BLaER1 (cell line): ENCODE results near the gene TIMM44.
A peak's percentile ranks its signal among the peaks of the same experiment; 100 is the strongest.

ENCODE experiments used
- H3K27ac ChIP-seq: shearing (Covaris generic); formaldehyde crosslinking; 2 replicates; pipeline ENCODE4 v1.8.1; 2022
- H3K27me3 ChIP-seq: shearing (Covaris generic); formaldehyde crosslinking; 2 replicates; pipeline ENCODE4 v1.8.1; 2022
- H3K36me3 ChIP-seq: shearing (Covaris generic); formaldehyde crosslinking; 2 replicates; pipeline ENCODE4 v1.8.1; 2022
- H3K4me1 ChIP-seq: shearing (Covaris generic); formaldehyde crosslinking; 2 replicates; pipeline ENCODE4 v1.8.1; 2022
- H3K4me2 ChIP-seq: shearing (Covaris generic); formaldehyde crosslinking; 2 replicates; pipeline ENCODE4 v1.8.1; 2022
- H3K4me3 ChIP-seq: shearing (Covaris generic); formaldehyde crosslinking; 2 replicates; pipeline ENCODE4 v1.8.1; 2022
- H3K9ac ChIP-seq: shearing (Covaris generic); formaldehyde crosslinking; 2 replicates; pipeline ENCODE4 v1.8.1; 2022
- H3K9me3 ChIP-seq: shearing (Covaris generic); formaldehyde crosslinking; 2 replicates; pipeline ENCODE4 v1.8.1; 2022
- H4K20me1 ChIP-seq: shearing (Covaris generic); formaldehyde crosslinking; 2 replicates; pipeline ENCODE4 v1.8.1; 2022
- Cebpa-rat ChIP-seq: shearing (Covaris generic); IDR thresholded peaks from 2 replicates; pipeline ENCODE4 v1.8.1; 2022

TIMM44 gene

GRCh38 chr19:7881910-7882309, 61.6 kb downstream of the TIMM44 start:
- no peak overlapping the region for H3K4me2 ChIP-seq

DNA sequence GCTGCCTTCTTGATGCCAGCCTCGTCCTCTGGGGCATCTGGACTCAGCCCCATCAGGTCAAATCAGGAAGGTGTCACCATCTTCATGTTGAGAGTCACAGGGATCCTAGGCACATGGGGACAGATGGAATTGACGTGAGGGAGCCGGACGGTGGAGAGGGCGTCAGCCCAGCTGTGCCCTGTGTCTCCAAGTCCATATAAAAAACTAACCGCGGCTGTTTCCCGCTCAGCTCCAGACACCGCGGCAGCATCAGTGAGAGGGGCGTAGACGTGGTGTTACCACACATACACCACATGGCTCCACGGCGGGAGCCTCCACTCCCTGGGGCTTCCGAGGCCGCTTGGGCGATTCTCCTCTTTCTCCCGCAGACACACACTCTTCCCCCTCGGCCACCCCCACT, 63.6 kb downstream of the TIMM44 start:
- Histone ChIP-seq H3K36me3 (no peaks in the 10 kb centered on the region), H3K4me3 (no peak overlapping the region), H3K27ac (no peak overlapping the region), H3K9ac (no peak overlapping the region), H3K4me1 (peaks cover 34% of the 10 kb centered on the region), H4K20me1 (no peaks in the 10 kb centered on the region), H3K27me3 (no peaks in the 10 kb centered on the region), H3K9me3 (no peaks in the 10 kb centered on the region), H3K4me2 (peak overlapping the region; percentile 52; the same call in 1 of the 2 replicates)
- TF ChIP-seq Cebpa-rat = no peak

More at GRCh38 chr19:7881910-7882309, 61.6 kb downstream of the TIMM44 start:
- Histone ChIP-seq H3K9ac (no peak overlapping the region), H3K36me3 (no peaks in the 10 kb centered on the region), H3K27ac (no peak overlapping the region), H3K27me3 (no peaks in the 10 kb centered on the region), H3K9me3 (no peaks in the 10 kb centered on the region), H3K4me1 (peaks cover 28% of the 10 kb centered on the region), H4K20me1 (no peaks in the 10 kb centered on the region), H3K4me3 (no peak overlapping the region)
- no peak for TF ChIP-seq Cebpa-rat

- peak overlapping the region; percentile 63 for H3K27ac ChIP-seq
- H3K4me2 ChIP-seq = peak overlapping the region; percentile 52
- H3K9me3 ChIP-seq = no peaks in the 10 kb centered on the region
Measured at GRCh38 chr19:7879111-7879807, 64.2 kb downstream of the TIMM44 start.

GRCh38 chr19:7877249-7877836, 66.1 kb downstream of the TIMM44 start:
- H3K9ac ChIP-seq = no peak overlapping the region
- H4K20me1 ChIP-seq = peaks cover 10% of the 10 kb centered on the region
- H3K36me3 ChIP-seq = no peaks in the 10 kb centered on the region
- TF ChIP-seq Cebpa-rat = no peak
- H3K27ac ChIP-seq = no peak overlapping the region
- peaks cover 42% of the 10 kb centered on the region for H3K4me1 ChIP-seq
- no peaks in the 10 kb centered on the region for H3K27me3 ChIP-seq
- H3K4me3 ChIP-seq = no peak overlapping the region
- H3K9me3 ChIP-seq = no peaks in the 10 kb centered on the region
- no peak overlapping the region for H3K4me2 ChIP-seq

More at GRCh38 chr19:7879111-7879807, 64.2 kb downstream of the TIMM44 start:
- Histone ChIP-seq H3K4me3 (no peak overlapping the region), H3K36me3 (no peaks in the 10 kb centered on the region), H3K27me3 (no peaks in the 10 kb centered on the region), H4K20me1 (no peaks in the 10 kb centered on the region), H3K4me1 (peaks cover 40% of the 10 kb centered on the region), H3K9ac (no peak overlapping the region)
- TF ChIP-seq Cebpa-rat = no peak
